Measurements from ENCODE around the gene PCAT6.

DNA sequence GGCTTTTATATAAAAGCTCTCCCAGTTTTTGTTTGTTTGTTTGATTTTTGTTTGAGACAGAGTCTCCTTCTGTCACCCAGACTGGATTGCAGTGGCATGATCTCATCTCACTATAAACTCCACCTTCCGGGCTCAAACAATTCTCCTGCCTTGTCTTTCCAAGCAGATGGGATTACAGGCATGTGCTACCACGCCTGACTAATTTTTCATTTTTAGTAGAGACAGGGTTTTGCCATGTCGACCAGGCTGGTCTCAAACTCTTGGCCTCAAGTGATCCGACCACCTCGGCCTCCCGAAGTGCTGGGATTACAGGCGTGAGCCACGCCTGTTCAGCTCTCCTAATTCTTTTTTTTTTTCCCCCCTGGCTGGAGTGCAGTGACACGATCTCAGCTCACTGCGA lies 4.4 kb downstream of the PCAT6 start:
- TF ChIP-seq POLR2A (IDR thresholded peaks at IDR 0.05; ENCODE audit: low read depth, low read length) (no peak), POLR2AphosphoS5 (IDR thresholded peaks at IDR 0.05; ENCODE audit: low read depth, low read length) (no peak)

All from GM12892 (cell line).